HCT116 (cell line): Measurements from ENCODE around the gene C2CD2. TPM values are rescaled to one million over a fixed set of nuclear protein-coding genes. Genes with fewer than 3 reads are reported as not detected.

ENCODE experiments used
- ATAC-seq: fragments of 200-7000 bp; cut with Tn5 transposase; 2 replicates; pipeline ENCODE4 v1.9.1; 2020; ENCODE audit warnings: mild to moderate bottlenecking, moderate library complexity
- BruUV-seq: library from RNA; stranded (reverse); fragments of 400-500 nt; replicated peaks from 2 replicates; lab custom pipeline; 2021; lab: Mats Ljungman, UMichigan
- CTCF ChIA-PET: fragments of 300-600 bp; sonication (Branson Sonifier 250); formaldehyde crosslinking; loops from one replicate; lab custom pipeline; 2021; ENCODE audit warnings: antibody characterized with exemption; lab: Charles Lee
- POLR2A ChIA-PET: fragments of 300-600, 350-600 bp; sonication (Branson Sonifier 250); formaldehyde crosslinking; loops from one replicate; lab custom pipeline; 2021; ENCODE audit warnings: antibody characterized with exemption; lab: Charles Lee
- RAD21 ChIA-PET, 2 experiments: fragments of 300-600 bp; sonication (Branson Sonifier 250); formaldehyde crosslinking; loops; one replicate each; lab custom pipeline; 2023; ENCODE audit warnings: low total read pairs in 2 of 2; ENCODE audit not compliant: uncharacterized antibody in 2 of 2, unreplicated experiment in 2 of 2, low non-redundant PET in 1 of 2; lab: Charles Lee
- DNase-seq: peaks from one replicate; pipeline ENCODE4 v3.0.0-alpha.2; 2010; ENCODE audit warnings: low read depth, low spot score
- H2AFZ ChIP-seq: fragments of 200-600 bp; shearing (Covaris generic), sonication (generic); 2 replicates; pipeline ENCODE4 v1.6.1; 2017; ENCODE audit warnings: low read depth, mixed run types, mixed read lengths, antibody characterized with exemption, low read length; ENCODE audit not compliant: poor library complexity, severe bottlenecking
- H3K27ac ChIP-seq: 2 replicates; pipeline ENCODE4 v1.5.1; 2012; ENCODE audit warnings: low read depth, low read length
- H3K27me3 ChIP-seq: fragments of 200-600 bp; sonication (generic); 2 replicates; pipeline ENCODE4 v1.6.1; 2016; ENCODE audit warnings: mixed run types, low read length, mixed read lengths; ENCODE audit not compliant: insufficient read depth
- H3K36me3 ChIP-seq, 2 experiments: fragments of 200-500 bp in 1 of 2; fragments of 200-600 bp in 1 of 2; sonication (Bioruptor generic) in 1 of 2; sonication (generic) in 1 of 2; 2 replicates each; pipeline versions ENCODE4 v1.5.1 to v1.6.1; 2014 to 2016; ENCODE audit warnings: low read length in 2 of 2, inconsistent platforms in 1 of 2, mixed read lengths in 1 of 2, mixed run types in 1 of 2; ENCODE audit not compliant: insufficient read depth in 2 of 2, control insufficient read depth in 1 of 2
- H3K4me1 ChIP-seq, 2 experiments: fragments of 200-600 bp in 1 of 2; sonication (generic) in 1 of 2; 2 replicates each; pipeline versions ENCODE4 v1.5.1 to v1.6.1; 2012 to 2017; ENCODE audit warnings: low read length in 2 of 2, inconsistent platforms in 1 of 2, mild to moderate bottlenecking in 1 of 2, mixed read lengths in 1 of 2, mixed run types in 1 of 2, moderate library complexity in 1 of 2; ENCODE audit not compliant: insufficient read depth in 2 of 2, control insufficient read depth in 1 of 2
- H3K4me2 ChIP-seq: fragments of 200-600 bp; sonication (generic); 2 replicates; pipeline ENCODE4 v1.6.1; 2017; ENCODE audit warnings: mixed run types, low read length, mixed read lengths
- H3K4me3 ChIP-seq, 2 experiments: fragments of 200-600 bp in 1 of 2; sonication (generic) in 1 of 2; replicated peaks in 1 of 2; 2 replicates each; pipeline ENCODE4 v1.5.1; 2011 to 2016; ENCODE audit warnings: low read length in 2 of 2, control low read depth in 1 of 2, low read depth in 1 of 2, mild to moderate bottlenecking in 1 of 2, mixed read lengths in 1 of 2, mixed run types in 1 of 2
- H3K79me2 ChIP-seq: fragments of 200-600 bp; sonication (generic); 2 replicates; pipeline ENCODE4 v1.6.1; 2017; ENCODE audit warnings: mild to moderate bottlenecking, mixed run types, low read length, moderate library complexity, mixed read lengths; ENCODE audit not compliant: insufficient read depth
- H3K9ac ChIP-seq: fragments of 200-600 bp; sonication (generic); 2 replicates; pipeline ENCODE4 v1.6.1; 2016; ENCODE audit warnings: low read length, mixed read lengths
- H3K9me2 ChIP-seq: fragments of 200-600 bp; sonication (generic), shearing (Covaris generic); 2 replicates; pipeline ENCODE4 v1.6.1; 2017; ENCODE audit warnings: mixed run types, mild to moderate bottlenecking, moderate library complexity; ENCODE audit not compliant: insufficient read depth
- H3K9me3 ChIP-seq, 2 experiments: fragments of 200-500 bp in 1 of 2; fragments of 200-600 bp in 1 of 2; sonication (Bioruptor generic) in 1 of 2; sonication (generic) in 1 of 2; 2 replicates each; pipeline ENCODE4 v1.6.1; 2014 to 2017; ENCODE audit warnings: low read length in 2 of 2, mixed read lengths in 2 of 2, inconsistent platforms in 1 of 2, low read depth in 1 of 2, mild to moderate bottlenecking in 1 of 2, mixed run types in 1 of 2, moderate library complexity in 1 of 2; ENCODE audit not compliant: control insufficient read depth in 1 of 2, insufficient read depth in 1 of 2
- H4K20me1 ChIP-seq: fragments of 200-600 bp; sonication (generic), shearing (Covaris generic); 2 replicates; pipeline ENCODE4 v1.6.1; 2017; ENCODE audit warnings: mixed run types, mild to moderate bottlenecking, moderate library complexity; ENCODE audit not compliant: insufficient read depth
- ELF1 ChIP-seq: IDR thresholded peaks from 2 replicates; pipeline ENCODE4 v1.6.1; 2012; ENCODE audit warnings: low read depth, borderline replicate concordance
- EZH2 ChIP-seq: fragments of 200-600 bp; sonication (generic); IDR thresholded peaks from 2 replicates; pipeline ENCODE4 v1.6.1; 2017; ENCODE audit warnings: antibody characterized with exemption, mixed run types
- POLR2AphosphoS5 ChIP-seq: IDR thresholded peaks from 2 replicates; pipeline ENCODE4 v1.6.1; 2011; ENCODE audit warnings: mild to moderate bottlenecking, low read depth, low read length, moderate library complexity
- SP1 ChIP-seq: IDR thresholded peaks from 2 replicates; pipeline ENCODE4 v1.6.1; 2012; ENCODE audit warnings: low read depth
- SRF ChIP-seq: IDR thresholded peaks from 2 replicates; pipeline ENCODE4 v1.6.1; 2012; ENCODE audit warnings: low read depth
- TCF7L2 ChIP-seq: IDR thresholded peaks from 2 replicates; pipeline ENCODE4 v1.7.0; 2011; ENCODE audit warnings: borderline replicate concordance, inconsistent platforms; ENCODE audit not compliant: insufficient read depth, insufficient read length; ENCODE audit errors: extremely low read depth
- YY1 ChIP-seq: IDR thresholded peaks from 2 replicates; pipeline ENCODE4 v1.6.1; 2011; ENCODE audit warnings: low read length, low read depth, moderate library complexity, mild to moderate bottlenecking; ENCODE audit not compliant: insufficient replicate concordance; ENCODE audit errors: extremely low read depth
- ZNF274 ChIP-seq: fragments of 200-500 bp; sonication (Bioruptor generic); IDR thresholded peaks from 2 replicates; pipeline ENCODE4 v1.6.1; 2014; ENCODE audit warnings: mild to moderate bottlenecking, low read depth, low read length, inconsistent platforms
- intact Hi-C: fragments of 100-400 bp; cut with micrococcal nuclease; formaldehyde crosslinking; loops from 2 replicates; pipeline ENCODE4 v1.10.0; 2022
- total RNA-seq: library from RNA; stranded (reverse); gene quantifications from one replicate; pipeline ENCODE4 v1.2.1, GENCODE V29; 2021; ENCODE audit not compliant: unreplicated experiment

C2CD2 gene
- total RNA-seq, 1 experiment from 2014 or later = 22.0 TPM

GRCh38 chr21:41875086-41875485 is 78.7 kb downstream of the C2CD2 start:
- Histone ChIP-seq H3K4me1 (peaks cover 8 to 20% of the 10 kb centered on the region in 2 experiments), H2AFZ (no peak overlapping the region), H4K20me1 (no peaks in the 10 kb centered on the region), H3K4me2 (no peak overlapping the region), H3K79me2 (peaks cover 57% of the 10 kb centered on the region), H3K27me3 (no peaks in the 10 kb centered on the region), H3K4me3 (no peak overlapping the region), H3K9ac (no peak overlapping the region), H3K9me2 (no peaks in the 10 kb centered on the region), H3K9me3 (no peaks in the 10 kb centered on the region), H3K27ac (no peak overlapping the region), H3K36me3 (0 out of 4 replicates have a peak, but pooled peaks cover 0 to 5% of the 10 kb centered on the region in 2 experiments)
- ATAC-seq = no peak
- ChIA-PET POLR2A (no interaction called here), RAD21 (no interaction called here), CTCF (no interaction called here)
- BruUV-seq = no TSS peak
- TF ChIP-seq SP1 (no peak), TCF7L2 (no peak), ELF1 (no peak), SRF (no peak), POLR2AphosphoS5 (no peak)
- DNase-seq = no peak
- intact Hi-C loops = loop anchor here (5.0 to 10.0 kb wide), 2 partner anchors 77 to 240 kb away; partner anchors contain the start of gene C2CD2

DNA sequence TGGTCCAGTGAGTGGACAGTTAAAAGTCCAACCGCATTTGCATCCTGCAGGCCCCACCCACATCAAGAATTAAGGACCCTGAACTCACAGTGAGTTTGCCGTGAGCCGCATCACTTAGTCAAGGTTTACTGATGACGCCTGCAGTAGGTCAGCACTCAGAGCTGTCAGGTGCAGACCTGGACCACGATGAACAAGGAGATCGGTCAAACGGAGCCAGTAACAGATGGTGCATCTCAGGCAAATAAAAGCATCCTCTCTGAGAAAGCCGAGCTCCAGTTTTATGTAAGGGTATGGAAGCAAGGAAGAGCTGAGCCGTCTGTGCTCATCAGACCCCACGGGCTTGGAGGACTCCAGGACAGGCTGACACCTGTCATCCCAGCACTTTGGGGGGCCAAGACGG is 79.2 kb downstream of the C2CD2 start:
- TF ChIP-seq POLR2AphosphoS5 = no peak
- TF ChIP-seq ZNF274 = no peak
- TF ChIP-seq SRF = no peak
- TF ChIP-seq YY1 = no peak
- no peak for TF ChIP-seq EZH2
- peaks cover 8 to 16% of the 10 kb centered on the region in 2 experiments for H3K4me1 ChIP-seq
- ChIA-PET POLR2A (no interaction called here), RAD21 (no interaction called here), CTCF (no interaction called here)
- H2AFZ ChIP-seq = no peak overlapping the region
- DNase-seq = no peak
- no peaks in the 10 kb centered on the region for H4K20me1 ChIP-seq
- no peaks in the 10 kb centered on the region for H3K27me3 ChIP-seq
- H3K4me2 ChIP-seq = no peak overlapping the region
- no TSS peak for BruUV-seq
- peaks cover 57% of the 10 kb centered on the region for H3K79me2 ChIP-seq
- H3K9me2 ChIP-seq = no peaks in the 10 kb centered on the region
- H3K4me3 ChIP-seq = no peak overlapping the region
- no peak for ATAC-seq
- no peak overlapping the region for H3K9ac ChIP-seq
- 0 out of 4 replicates have a peak, but pooled peaks cover 0 to 5% of the 10 kb centered on the region in 2 experiments for H3K36me3 ChIP-seq
- no peak overlapping the region for H3K27ac ChIP-seq
- H3K9me3 ChIP-seq = no peaks in the 10 kb centered on the region
- intact Hi-C loops = loop anchor here (5.0 to 10.0 kb wide), 2 partner anchors 78 to 240 kb away; partner anchors contain the start of gene C2CD2
